H9 (cell line): ENCODE results near the gene PACSIN2. TPM values are rescaled to one million over a fixed set of nuclear protein-coding genes. Genes with fewer than 3 reads are reported as not detected.

Source experiments
- DNase-seq: peaks from one replicate; pipeline ENCODE4 v3.0.0-alpha.2; 2017
- H2AFZ ChIP-seq: one replicate; pipeline ENCODE4 v1.6.1; 2013; ENCODE audit warnings: mild to moderate bottlenecking, low read length, control low read depth, moderate library complexity
- H2AK5ac ChIP-seq: 2 replicates; pipeline ENCODE4 v1.6.1; 2013; ENCODE audit warnings: low read length, control low read depth, mixed read lengths; ENCODE audit not compliant: insufficient read length
- H2BK120ac ChIP-seq: one replicate; pipeline ENCODE4 v1.6.1; 2013; ENCODE audit warnings: low read depth, mild to moderate bottlenecking, low read length, control low read depth, inconsistent platforms; ENCODE audit not compliant: poor library complexity, severe bottlenecking
- H2BK12ac ChIP-seq: 2 replicates; pipeline ENCODE4 v1.6.1; 2013; ENCODE audit warnings: low read length, control low read depth, mixed read lengths, low read depth; ENCODE audit not compliant: insufficient read length
- H2BK15ac ChIP-seq: 2 replicates; pipeline ENCODE4 v1.6.1; 2013; ENCODE audit warnings: low read depth, low read length, control low read depth
- H2BK20ac ChIP-seq: one replicate; pipeline ENCODE4 v1.6.1; 2013; ENCODE audit warnings: low read depth, mild to moderate bottlenecking, low read length, control low read depth, inconsistent platforms; ENCODE audit not compliant: poor library complexity, severe bottlenecking
- H2BK5ac ChIP-seq: 2 replicates; pipeline ENCODE4 v1.6.1; 2013; ENCODE audit warnings: low read length, control low read depth, mixed read lengths; ENCODE audit not compliant: insufficient read length
- H3K14ac ChIP-seq: 2 replicates; pipeline ENCODE4 v1.6.1; 2013; ENCODE audit warnings: low read length, control low read depth; ENCODE audit not compliant: insufficient read depth
- H3K18ac ChIP-seq: 2 replicates; pipeline ENCODE4 v1.6.1; 2013; ENCODE audit warnings: low read depth, mild to moderate bottlenecking, mixed read lengths, low read length, control low read depth; ENCODE audit not compliant: insufficient read length
- H3K23ac ChIP-seq: 2 replicates; pipeline ENCODE4 v1.6.1; 2013; ENCODE audit warnings: low read length, control low read depth, mixed read lengths, low read depth; ENCODE audit not compliant: insufficient read length
- H3K23me2 ChIP-seq: 2 replicates; pipeline ENCODE4 v1.6.1; 2013; ENCODE audit warnings: low read depth, mild to moderate bottlenecking, mixed read lengths, low read length, control low read depth; ENCODE audit not compliant: insufficient read length, poor library complexity, severe bottlenecking
- H3K27ac ChIP-seq: 2 replicates; pipeline ENCODE4 v1.5.1; 2013; ENCODE audit warnings: low read length, control low read depth, mixed read lengths, low read depth; ENCODE audit not compliant: insufficient read length
- H3K27me3 ChIP-seq: 2 replicates; pipeline ENCODE4 v1.6.1; 2013; ENCODE audit warnings: low read length, control low read depth, inconsistent platforms; ENCODE audit not compliant: insufficient read depth
- H3K4ac ChIP-seq: 2 replicates; pipeline ENCODE4 v1.6.1; 2013; ENCODE audit warnings: low read depth, mild to moderate bottlenecking, control low read depth, inconsistent platforms, low read length, moderate library complexity
- H3K4me1 ChIP-seq: 2 replicates; pipeline ENCODE4 v1.6.1; 2013; ENCODE audit warnings: low read length, control low read depth, inconsistent platforms; ENCODE audit not compliant: insufficient read depth
- H3K4me2 ChIP-seq: 2 replicates; pipeline ENCODE4 v1.6.1; 2013; ENCODE audit warnings: low read length, control low read depth, mixed read lengths; ENCODE audit not compliant: insufficient read length, insufficient read depth
- H3K56ac ChIP-seq: 2 replicates; pipeline ENCODE4 v1.6.1; 2013; ENCODE audit warnings: low read depth, mild to moderate bottlenecking, mixed read lengths, low read length, control low read depth; ENCODE audit not compliant: insufficient read length
- H3K79me1 ChIP-seq: 2 replicates; pipeline ENCODE4 v1.6.1; 2013; ENCODE audit warnings: low read depth, mild to moderate bottlenecking, moderate library complexity, low read length, control low read depth, inconsistent platforms; ENCODE audit not compliant: insufficient read depth, poor library complexity, severe bottlenecking
- H3K79me2 ChIP-seq: 2 replicates; pipeline ENCODE4 v1.6.1; 2013; ENCODE audit warnings: low read length, control low read depth, inconsistent platforms; ENCODE audit not compliant: insufficient read depth
- H3K9ac ChIP-seq: 2 replicates; pipeline ENCODE4 v1.6.1; 2013; ENCODE audit warnings: low read length, control low read depth, mixed read lengths; ENCODE audit not compliant: insufficient read length; ENCODE audit errors: extremely low read depth
- H3K9me3 ChIP-seq: one replicate; pipeline ENCODE4 v1.6.1; 2013; ENCODE audit warnings: low read depth, low read length, inconsistent platforms; ENCODE audit not compliant: control insufficient read depth
- H3T11ph ChIP-seq: one replicate; pipeline ENCODE4 v1.6.1; 2013; ENCODE audit warnings: mild to moderate bottlenecking, low read length, control low read depth, inconsistent platforms
- H4K20me1 ChIP-seq: one replicate; pipeline ENCODE4 v1.6.1; 2013; ENCODE audit not compliant: control insufficient read depth, insufficient read length, insufficient read depth
- H4K5ac ChIP-seq: 2 replicates; pipeline ENCODE4 v1.6.1; 2013; ENCODE audit warnings: low read depth, mild to moderate bottlenecking, mixed read lengths, low read length, control low read depth; ENCODE audit not compliant: insufficient read length
- H4K8ac ChIP-seq: replicated peaks from 2 replicates; pipeline ENCODE4 v1.6.1; 2013; ENCODE audit warnings: low read length, control low read depth, mixed read lengths, low read depth; ENCODE audit not compliant: insufficient read length
- H4K91ac ChIP-seq: 2 replicates; pipeline ENCODE4 v1.6.1; 2013; ENCODE audit warnings: low read depth, mild to moderate bottlenecking, moderate library complexity, mixed read lengths, low read length, control low read depth; ENCODE audit not compliant: insufficient read length
- H3K27ac Mint-ChIP-seq, 3 experiments: 2 replicates in 2 of 3; 3 replicates in 1 of 3; pipeline ENCODE4 v1.8.0; 2020 to 2021; ENCODE audit warnings: mixed read lengths in 3 of 3, mild to moderate bottlenecking in 1 of 3, moderate library complexity in 1 of 3
- H3K27me3 Mint-ChIP-seq: 2 replicates; pipeline ENCODE4 v1.8.0; 2021; ENCODE audit warnings: low read depth, mild to moderate bottlenecking, moderate library complexity, mixed read lengths
- H3K36me3 Mint-ChIP-seq, 3 experiments: 2 replicates in 2 of 3; 3 replicates in 1 of 3; pipeline ENCODE4 v1.8.0; 2020 to 2021; ENCODE audit warnings: low read depth in 3 of 3, mixed read lengths in 3 of 3; ENCODE audit not compliant: insufficient read depth in 1 of 3
- H3K4me1 Mint-ChIP-seq, 2 experiments: 2 replicates each; pipeline ENCODE4 v1.8.0; 2020; ENCODE audit warnings: mixed read lengths in 2 of 2
- H3K4me3 Mint-ChIP-seq, 2 experiments: 2 replicates in 1 of 2; 3 replicates in 1 of 2; pipeline ENCODE4 v1.8.0; 2020 to 2021; ENCODE audit warnings: mild to moderate bottlenecking in 2 of 2, mixed read lengths in 2 of 2, moderate library complexity in 1 of 2
- H3K9me3 Mint-ChIP-seq, 2 experiments: 2 replicates in 1 of 2; 3 replicates in 1 of 2; pipeline ENCODE4 v1.8.0; 2020; ENCODE audit warnings: mild to moderate bottlenecking in 2 of 2, mixed read lengths in 2 of 2, moderate library complexity in 1 of 2
- WGBS: extraction: QIAGEN DNeasy Blood & Tissue Kit; methylation state at CpG from one replicate; pipeline ENCODE4 v1.1.7; 2013; ENCODE audit warnings: missing lambda C conversion rate, low lambda C conversion rate, mixed read lengths; ENCODE audit not compliant: insufficient read length; ENCODE audit errors: extremely low coverage; 5-methylcytosine and 5-hydroxymethylcytosine counted together
- total RNA-seq: library from RNA; stranded (reverse); gene quantifications from 2 replicates; pipeline ENCODE4 v1.2.1, GENCODE V29; 2021
- TF ChIP-seq, protein P1 (sequence below): fragments of 200-600 bp; sonication (generic); conservative IDR thresholded peaks from 3 replicates; pipeline ENCODE4 v1.8.0; 2021; ENCODE audit warnings: antibody characterized with exemption, mild to moderate bottlenecking

Gene PACSIN2
- total RNA-seq, 1 experiment from 2014 or later, result 62.3 TPM

DNA sequence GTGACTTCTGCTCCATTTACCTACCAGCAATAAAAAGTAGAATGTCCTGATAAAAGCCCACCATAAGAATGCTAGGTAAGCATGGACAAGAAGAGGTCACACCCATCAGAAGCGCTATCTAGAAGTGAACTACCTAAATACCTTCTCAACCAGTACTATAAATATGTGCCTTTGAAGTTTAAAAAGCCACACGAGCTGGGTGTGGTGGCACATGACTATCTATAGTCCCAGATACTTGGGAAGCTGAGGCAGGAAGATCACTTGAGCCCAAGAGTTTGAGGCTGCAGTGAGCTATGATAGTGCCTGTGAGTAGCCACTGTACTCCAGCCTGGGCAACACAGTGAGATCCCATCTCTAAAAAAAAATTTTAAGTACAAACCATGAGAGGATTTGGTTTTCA lies 66.7 kb downstream of the PACSIN2 start:
- Histone ChIP-seq H4K20me1 (no peaks in the 10 kb centered on the region), H3T11ph (no peak overlapping the region), H4K5ac (no peak overlapping the region), H3K79me2 (peaks cover 12% of the 10 kb centered on the region; the same call in 1 of the 2 replicates), H2AK5ac (no peak overlapping the region), H3K9ac (no peak overlapping the region), H2BK12ac (no peak overlapping the region), H3K4ac (no peak overlapping the region), H2BK5ac (no peak overlapping the region), H3K4me1 (peaks cover 16% of the 10 kb centered on the region), H3K9me3 (no peaks in the 10 kb centered on the region), H3K79me1 (peaks cover 10% of the 10 kb centered on the region), H3K56ac (no peak overlapping the region), H2BK20ac (no peak overlapping the region), H2AFZ (no peak overlapping the region), H3K27me3 (no peaks in the 10 kb centered on the region), H3K27ac (no peak overlapping the region), H3K4me2 (no peak overlapping the region), H3K14ac (no peak overlapping the region), H2BK15ac (no peak overlapping the region), H3K23ac (no peak overlapping the region), H3K23me2 (no peaks in the 10 kb centered on the region), H4K91ac (no peak overlapping the region), H3K18ac (no peak overlapping the region), H2BK120ac (no peak overlapping the region), H4K8ac (no peak overlapping the region)
- Mint-ChIP-seq H3K9me3 (no peaks in the 10 kb centered on the region), H3K4me1 (peaks cover 49 to 51% of the 10 kb centered on the region in 2 experiments), H3K27ac (peak overlapping the region in 2 of 3 experiments; percentile 50 to 52; a peak in 2 of 7 replicates), H3K27me3 (no peaks in the 10 kb centered on the region; the same call in 1 of the 2 replicates), H3K36me3 (peaks cover 0 to 5% (median 0%) of the 10 kb centered on the region in 3 experiments; a peak in 1 of 7 replicates), H3K4me3 (no peak overlapping the region)
- no peak for DNase-seq
- WGBS, result no CpG with 5 or more reads among the region's 2 CpGs
- TF ChIP-seq, protein P1, sequence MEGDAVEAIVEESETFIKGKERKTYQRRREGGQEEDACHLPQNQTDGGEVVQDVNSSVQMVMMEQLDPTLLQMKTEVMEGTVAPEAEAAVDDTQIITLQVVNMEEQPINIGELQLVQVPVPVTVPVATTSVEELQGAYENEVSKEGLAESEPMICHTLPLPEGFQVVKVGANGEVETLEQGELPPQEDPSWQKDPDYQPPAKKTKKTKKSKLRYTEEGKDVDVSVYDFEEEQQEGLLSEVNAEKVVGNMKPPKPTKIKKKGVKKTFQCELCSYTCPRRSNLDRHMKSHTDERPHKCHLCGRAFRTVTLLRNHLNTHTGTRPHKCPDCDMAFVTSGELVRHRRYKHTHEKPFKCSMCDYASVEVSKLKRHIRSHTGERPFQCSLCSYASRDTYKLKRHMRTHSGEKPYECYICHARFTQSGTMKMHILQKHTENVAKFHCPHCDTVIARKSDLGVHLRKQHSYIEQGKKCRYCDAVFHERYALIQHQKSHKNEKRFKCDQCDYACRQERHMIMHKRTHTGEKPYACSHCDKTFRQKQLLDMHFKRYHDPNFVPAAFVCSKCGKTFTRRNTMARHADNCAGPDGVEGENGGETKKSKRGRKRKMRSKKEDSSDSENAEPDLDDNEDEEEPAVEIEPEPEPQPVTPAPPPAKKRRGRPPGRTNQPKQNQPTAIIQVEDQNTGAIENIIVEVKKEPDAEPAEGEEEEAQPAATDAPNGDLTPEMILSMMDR, result no peak
